Central memory CD8-positive, alpha-beta T cell (primary cell): Measurements from ENCODE around the gene IREB2.
"Not testable (repeated sequence)": the region's sequence is repeated elsewhere in the genome, so short reads cannot be mapped to it uniquely, and the experiment has no call there.

ENCODE experiments used
- ATAC-seq: fragments of 150-1000 bp; cut with Tn5 transposase; replicated peaks from 2 replicates; pipeline ENCODE4 v1.10.0; 2022; ENCODE audit warnings: mild to moderate bottlenecking, moderate FRiP score, moderate number of reproducible peaks; ENCODE audit not compliant: poor library complexity, severe bottlenecking; ENCODE audit errors: extremely low read depth
- DNase-seq, 2 donors: peaks; one replicate each; pipeline ENCODE4 v3.0.0; 2021; ENCODE audit warnings: low spot score in 2 of 2
- H3K27ac Mint-ChIP-seq: one replicate; pipeline ENCODE4 v1.8.0; 2022; ENCODE audit warnings: low read depth, mild to moderate bottlenecking, moderate library complexity, mixed read lengths
- H3K27me3 Mint-ChIP-seq: one replicate; pipeline ENCODE4 v1.8.0; 2022; ENCODE audit warnings: mixed read lengths
- H3K36me3 Mint-ChIP-seq: one replicate; pipeline ENCODE4 v1.8.0; 2022; ENCODE audit warnings: mild to moderate bottlenecking, moderate library complexity, mixed read lengths; ENCODE audit not compliant: insufficient read depth
- H3K4me1 Mint-ChIP-seq: one replicate; pipeline ENCODE4 v1.8.0; 2022; ENCODE audit warnings: mixed read lengths
- H3K4me3 Mint-ChIP-seq: one replicate; pipeline ENCODE4 v1.8.0; 2022; ENCODE audit warnings: mild to moderate bottlenecking, moderate library complexity, mixed read lengths
- H3K9me3 Mint-ChIP-seq: one replicate; pipeline ENCODE4 v1.8.0; 2022; ENCODE audit warnings: mixed read lengths

The IREB2 gene

GRCh38 chr15:78533331-78533730 is 95.3 kb downstream of the IREB2 start:
- H3K4me1 Mint-ChIP-seq = no peaks in the 10 kb centered on the region
- no peak overlapping the region for H3K4me3 Mint-ChIP-seq
- no peaks in the 10 kb centered on the region for H3K9me3 Mint-ChIP-seq

GRCh38 chr15:78536134-78536533 is 98.1 kb downstream of the IREB2 start:
- no peak overlapping the region for H3K4me3 Mint-ChIP-seq

More at GRCh38 chr15:78533331-78533730, 95.3 kb downstream of the IREB2 start:
- H3K27me3 Mint-ChIP-seq = no peaks in the 10 kb centered on the region
- H3K36me3 Mint-ChIP-seq = no peaks in the 10 kb centered on the region
- no peak overlapping the region for H3K27ac Mint-ChIP-seq
- ATAC-seq = no peak
- DNase-seq = no peak

GRCh38 chr15:78537266-78537905 is 99.4 kb downstream of the IREB2 start:
- H3K27ac Mint-ChIP-seq = peak overlapping the region; percentile 54
- no peak for ATAC-seq
- no peaks in the 10 kb centered on the region for H3K27me3 Mint-ChIP-seq
- H3K4me3 Mint-ChIP-seq = no peak overlapping the region
- no peak for DNase-seq
- H3K36me3 Mint-ChIP-seq = peaks cover 25% of the 10 kb centered on the region
- no peaks in the 10 kb centered on the region for H3K9me3 Mint-ChIP-seq
- peaks cover 20% of the 10 kb centered on the region for H3K4me1 Mint-ChIP-seq

More at GRCh38 chr15:78536134-78536533, 98.1 kb downstream of the IREB2 start:
- H3K27me3 Mint-ChIP-seq = no peaks in the 10 kb centered on the region
- peaks cover 8% of the 10 kb centered on the region for H3K4me1 Mint-ChIP-seq
- no peak overlapping the region for H3K27ac Mint-ChIP-seq
- H3K36me3 Mint-ChIP-seq = peaks cover 18% of the 10 kb centered on the region
- DNase-seq (no peak), ATAC-seq (no peak)
- H3K9me3 Mint-ChIP-seq = no peaks in the 10 kb centered on the region

GRCh38 chr15:78538358-78538757 is 100.3 kb downstream of the IREB2 start:
- peak overlapping the region; percentile 54 for H3K27ac Mint-ChIP-seq

GRCh38 chr15:78539464-78540140 is 101.6 kb downstream of the IREB2 start:
- peaks cover 25% of the 10 kb centered on the region for H3K4me1 Mint-ChIP-seq
- H3K36me3 Mint-ChIP-seq = peaks cover 38% of the 10 kb centered on the region
- not testable (repeated sequence) for DNase-seq, H3K9me3 Mint-ChIP-seq, ATAC-seq, H3K27me3 Mint-ChIP-seq
- peak overlapping the region; percentile 98 for H3K27ac Mint-ChIP-seq
- peak overlapping the region; percentile 82 for H3K4me3 Mint-ChIP-seq

More at GRCh38 chr15:78538358-78538757, 100.3 kb downstream of the IREB2 start:
- Mint-ChIP-seq H3K36me3 (peaks cover 31% of the 10 kb centered on the region), H3K4me1 (peaks cover 25% of the 10 kb centered on the region), H3K9me3 (no peaks in the 10 kb centered on the region), H3K4me3 (no peak overlapping the region), H3K27me3 (no peaks in the 10 kb centered on the region)
- no peak for ATAC-seq
- DNase-seq = no peak

GRCh38 chr15:78540141-78540870 is 102.3 kb downstream of the IREB2 start, which contains the start of gene PSMA4:
TSS of gene PSMA4 (plus strand) at chr15:78540444. CDS start at chr15:78541928, 1,484 bp downstream.
- no peaks in the 10 kb centered on the region for H3K9me3 Mint-ChIP-seq

GRCh38 chr15:78540871-78541743 is 103.1 kb downstream of the IREB2 start:
- no peaks in the 10 kb centered on the region for H3K9me3 Mint-ChIP-seq
- peak overlapping the region; percentile 82 for H3K4me3 Mint-ChIP-seq
- peak overlapping the region; percentile 98 for H3K27ac Mint-ChIP-seq
- no peak for DNase-seq
- peaks cover 25% of the 10 kb centered on the region for H3K4me1 Mint-ChIP-seq
- peaks cover 51% of the 10 kb centered on the region for H3K36me3 Mint-ChIP-seq
- H3K27me3 Mint-ChIP-seq = no peaks in the 10 kb centered on the region
- no peak for ATAC-seq

More at GRCh38 chr15:78540141-78540870, 102.3 kb downstream of the IREB2 start, which contains the start of gene PSMA4:
- peak within 1 kb of the TSS; percentile 98 for H3K27ac Mint-ChIP-seq
- DNase-seq (peak; percentile 89 to 91), ATAC-seq (peak; percentile 85)
- H3K27me3 Mint-ChIP-seq = no peaks in the 10 kb centered on the region
- H3K4me3 Mint-ChIP-seq = peak within 1 kb of the TSS; percentile 82
- peaks cover 25% of the 10 kb centered on the region for H3K4me1 Mint-ChIP-seq
- H3K36me3 Mint-ChIP-seq = peaks cover 43% of the 10 kb centered on the region

- DNase-seq (no peak), ATAC-seq (no peak)
- Mint-ChIP-seq H3K4me3 (peak overlapping the region; percentile 82), H3K27ac (peak overlapping the region; percentile 98), H3K36me3 (peaks cover 57% of the 10 kb centered on the region), H3K27me3 (no peaks in the 10 kb centered on the region), H3K9me3 (no peaks in the 10 kb centered on the region), H3K4me1 (peaks cover 25% of the 10 kb centered on the region)
Measured at GRCh38 chr15:78541744-78542034, 103.7 kb downstream of the IREB2 start.

- peaks cover 25% of the 10 kb centered on the region for H3K4me1 Mint-ChIP-seq
- H3K36me3 Mint-ChIP-seq = peaks cover 67% of the 10 kb centered on the region
- peak overlapping the region; percentile 98 for H3K27ac Mint-ChIP-seq
- H3K4me3 Mint-ChIP-seq = peak overlapping the region; percentile 82
- DNase-seq = no peak
- H3K9me3 Mint-ChIP-seq = no peaks in the 10 kb centered on the region
- no peak for ATAC-seq
- no peaks in the 10 kb centered on the region for H3K27me3 Mint-ChIP-seq
Measured at GRCh38 chr15:78542647-78543046, 104.6 kb downstream of the IREB2 start.

GRCh38 chr15:78550194-78550593 is 112.2 kb downstream of the IREB2 start:
- Mint-ChIP-seq H3K27ac (no peak overlapping the region), H3K36me3 (peaks cover 56% of the 10 kb centered on the region), H3K4me1 (no peaks in the 10 kb centered on the region), H3K4me3 (no peak overlapping the region), H3K9me3 (no peaks in the 10 kb centered on the region), H3K27me3 (no peaks in the 10 kb centered on the region)
- ATAC-seq (no peak), DNase-seq (no peak)

- no peak overlapping the region for H3K27ac Mint-ChIP-seq
- H3K4me1 Mint-ChIP-seq = no peaks in the 10 kb centered on the region
- H3K36me3 Mint-ChIP-seq = peaks cover 50% of the 10 kb centered on the region
- no peak overlapping the region for H3K4me3 Mint-ChIP-seq
- no peaks in the 10 kb centered on the region for H3K9me3 Mint-ChIP-seq
- no peaks in the 10 kb centered on the region for H3K27me3 Mint-ChIP-seq
- ATAC-seq (no peak), DNase-seq (no peak)
Measured at GRCh38 chr15:78550815-78551214, 112.8 kb downstream of the IREB2 start.
